ENCODE data around the gene LGALS4.
A peak's percentile ranks its signal among the peaks of the same experiment; 100 is the strongest.
"Not testable (repeated sequence)": the region's sequence is repeated elsewhere in the genome, so short reads cannot be mapped to it uniquely, and the experiment has no call there.

Gene LGALS4

GRCh38 chr19:38812841-38813320, at the start of gene LGALS4:
TSS of gene LGALS4 (minus strand) at chr19:38812945. CDS start at chr19:38812886, 59 bp downstream.
- DNase-seq = no peak

DNA sequence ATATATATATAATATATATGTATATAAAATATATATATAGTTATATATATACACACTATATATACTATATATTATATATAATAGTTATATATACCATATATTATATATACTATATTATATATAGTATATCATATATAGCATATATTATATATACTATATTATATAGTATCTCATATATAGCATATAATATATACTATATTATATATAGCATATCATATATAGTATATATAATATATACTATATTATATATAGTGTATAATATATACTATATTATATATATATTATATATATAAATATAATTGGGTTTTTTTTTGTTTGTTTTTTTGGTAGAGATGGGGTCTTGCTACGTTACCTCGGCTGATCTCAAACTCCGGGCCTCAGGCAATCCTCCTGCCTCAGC, 48.6 kb upstream of the LGALS4 start:
- no peak for DNase-seq

GRCh38 chr19:38859631-38860204, 47.0 kb upstream of the LGALS4 start:
- DNase-seq = not testable (repeated sequence)

DNA sequence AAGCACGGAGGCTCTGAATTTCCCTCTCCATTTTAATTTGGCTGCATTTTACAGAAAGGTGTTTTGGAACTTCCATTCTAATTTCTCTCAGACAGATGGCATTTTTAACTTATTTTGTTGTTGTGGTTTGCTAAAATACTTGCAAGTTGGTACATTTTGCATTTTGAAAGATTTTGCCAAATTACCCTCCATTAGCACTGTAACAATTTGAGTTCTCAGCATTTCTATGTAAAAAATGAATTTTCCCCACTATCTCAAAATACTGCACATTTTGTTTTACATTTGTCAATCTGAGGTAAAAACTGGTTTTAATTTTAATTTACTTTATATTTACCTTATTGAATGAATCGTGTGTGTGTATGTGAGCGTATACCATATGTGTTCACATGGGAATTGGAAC, 44.1 kb upstream of the LGALS4 start:
- no peak for DNase-seq

GRCh38 chr19:38855751-38856150, 43.0 kb upstream of the LGALS4 start:
- not testable (repeated sequence) for DNase-seq

- not testable (repeated sequence) for DNase-seq
These were observed 42.2 kb upstream of the LGALS4 start for GRCh38 chr19:38854961-38855360.

- DNase-seq = no peak
These were observed 40.5 kb upstream of the LGALS4 start for GRCh38 chr19:38853214-38853613.

- no peak for DNase-seq
These were observed 39.7 kb upstream of the LGALS4 start for GRCh38 chr19:38852231-38853044.

DNA sequence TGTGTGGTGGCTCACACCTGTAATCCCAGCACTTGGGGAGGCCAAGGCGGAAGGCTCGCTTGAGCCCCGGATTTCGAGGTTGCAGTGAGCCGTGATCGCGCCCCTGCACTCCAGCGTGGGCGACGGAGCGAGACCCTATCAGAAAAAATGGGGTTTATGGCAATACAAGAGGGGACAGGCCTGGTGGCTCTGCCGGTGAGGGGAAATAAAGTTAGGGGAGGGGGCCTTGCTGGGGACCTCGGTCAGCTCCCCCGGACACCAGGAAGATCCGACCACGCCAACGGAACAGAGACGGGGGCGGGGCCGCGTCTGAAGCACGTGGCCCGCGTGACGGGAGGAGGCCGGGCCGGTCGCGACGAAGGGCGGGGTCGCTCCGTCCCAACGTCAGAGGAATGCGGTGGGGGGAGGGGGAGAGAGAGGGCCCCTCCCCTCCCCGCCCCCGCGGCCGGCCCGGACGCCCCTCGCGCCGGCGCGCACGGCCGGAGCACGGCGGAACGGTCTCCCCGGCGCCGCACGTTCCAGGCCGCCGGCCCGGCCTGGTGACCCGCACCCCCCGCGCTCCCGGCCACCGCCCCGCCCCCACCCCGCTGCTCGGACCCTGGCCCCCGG, 39.0 kb upstream of the LGALS4 start:
- peak; percentile 68 for DNase-seq

DNA sequence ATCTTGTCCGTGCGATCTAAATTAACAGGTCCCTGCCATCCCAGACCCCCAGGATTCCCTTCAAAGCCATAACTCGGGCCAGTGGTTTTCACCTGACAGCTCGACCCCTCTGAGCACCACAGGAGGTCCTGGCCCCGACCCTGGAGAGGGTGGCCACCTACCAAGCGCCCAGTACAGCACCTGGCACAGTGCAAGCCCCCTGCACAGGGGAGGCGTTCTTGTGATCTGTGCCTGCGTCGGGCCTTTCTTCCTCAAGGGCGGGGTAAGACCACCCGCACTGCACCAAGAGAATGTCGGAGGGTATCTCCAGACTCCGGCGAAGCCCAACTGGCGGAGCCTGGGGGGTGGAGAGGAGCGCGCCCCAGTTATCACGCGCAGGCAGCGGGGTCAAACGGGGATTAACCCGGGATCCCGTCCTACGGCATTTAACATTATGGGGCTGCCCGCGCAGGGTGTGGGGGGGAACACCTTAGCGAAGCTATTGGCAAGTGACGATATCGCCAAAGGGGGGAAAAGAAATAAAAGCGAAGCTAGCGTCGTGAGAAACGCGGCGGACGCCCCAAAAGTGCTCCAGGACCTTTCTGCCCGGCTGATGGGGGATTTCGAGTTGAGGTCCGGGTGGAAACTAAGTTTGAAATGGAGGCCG, 38.4 kb upstream of the LGALS4 start:
- no peak for DNase-seq

DNA sequence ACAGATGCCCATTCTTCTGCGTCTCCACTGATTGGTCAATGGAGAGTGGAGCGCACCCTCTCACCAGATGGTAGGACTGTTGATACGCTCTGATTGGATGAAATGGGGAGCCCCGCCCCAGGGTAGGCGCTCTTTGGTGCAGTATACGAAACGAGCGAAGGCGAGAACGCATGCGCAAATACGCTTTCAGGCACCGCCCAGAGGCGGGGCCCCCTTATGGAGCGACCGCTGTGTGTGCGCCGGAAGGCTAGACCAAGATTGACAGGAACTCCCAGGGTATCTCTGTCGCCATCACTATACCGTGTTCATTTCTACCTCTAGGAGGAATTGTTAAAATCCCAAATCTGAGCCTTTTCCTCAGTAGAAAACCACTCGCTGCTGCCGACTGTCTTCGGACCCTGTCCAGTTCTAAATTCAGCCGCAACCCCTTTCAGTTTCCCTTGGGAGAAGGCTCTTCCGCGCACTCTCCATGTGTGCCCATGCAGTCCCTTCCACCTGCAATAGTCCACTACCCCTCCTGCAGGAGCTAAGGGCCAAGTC, 37.8 kb upstream of the LGALS4 start:
- DNase-seq = no peak

DNA sequence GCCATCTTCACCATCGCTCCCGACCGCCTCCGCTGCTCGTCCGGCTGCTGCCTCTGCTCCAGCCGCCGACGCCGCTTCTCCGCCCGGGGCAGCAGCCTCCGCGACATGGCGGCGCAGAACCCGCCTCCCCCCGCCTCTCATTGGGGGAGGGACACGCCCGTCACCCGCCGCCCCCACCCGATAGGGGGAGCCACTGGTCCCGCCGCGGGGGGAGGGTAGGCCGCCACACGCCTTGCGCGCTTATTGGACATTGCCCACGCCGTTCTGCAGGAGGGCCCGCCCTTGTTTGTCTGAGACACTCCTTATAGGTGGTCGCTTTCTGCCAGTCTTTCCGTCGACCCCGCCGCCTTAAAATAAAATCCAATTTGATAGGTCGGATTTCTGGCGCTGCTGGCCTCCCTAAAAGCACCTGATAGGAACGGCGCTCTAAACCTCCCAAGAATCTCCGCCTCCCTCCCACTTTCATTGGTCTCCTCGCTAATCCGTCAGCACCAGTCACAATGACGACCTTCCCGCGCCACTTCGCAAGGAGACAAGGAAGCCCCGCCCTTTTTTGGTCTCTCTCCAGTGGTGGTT, 37.2 kb upstream of the LGALS4 start, which contains the start of gene HNRNPL:
HNRNPL (minus strand) TSS at position 127 of the 576 bp plus-strand sequence; CDS start at position 107, 20 bp downstream.
- peak; percentile 100 for DNase-seq

- peak; percentile 95 for DNase-seq
These were observed 36.6 kb upstream of the LGALS4 start for GRCh38 chr19:38849147-38849859.

DNA sequence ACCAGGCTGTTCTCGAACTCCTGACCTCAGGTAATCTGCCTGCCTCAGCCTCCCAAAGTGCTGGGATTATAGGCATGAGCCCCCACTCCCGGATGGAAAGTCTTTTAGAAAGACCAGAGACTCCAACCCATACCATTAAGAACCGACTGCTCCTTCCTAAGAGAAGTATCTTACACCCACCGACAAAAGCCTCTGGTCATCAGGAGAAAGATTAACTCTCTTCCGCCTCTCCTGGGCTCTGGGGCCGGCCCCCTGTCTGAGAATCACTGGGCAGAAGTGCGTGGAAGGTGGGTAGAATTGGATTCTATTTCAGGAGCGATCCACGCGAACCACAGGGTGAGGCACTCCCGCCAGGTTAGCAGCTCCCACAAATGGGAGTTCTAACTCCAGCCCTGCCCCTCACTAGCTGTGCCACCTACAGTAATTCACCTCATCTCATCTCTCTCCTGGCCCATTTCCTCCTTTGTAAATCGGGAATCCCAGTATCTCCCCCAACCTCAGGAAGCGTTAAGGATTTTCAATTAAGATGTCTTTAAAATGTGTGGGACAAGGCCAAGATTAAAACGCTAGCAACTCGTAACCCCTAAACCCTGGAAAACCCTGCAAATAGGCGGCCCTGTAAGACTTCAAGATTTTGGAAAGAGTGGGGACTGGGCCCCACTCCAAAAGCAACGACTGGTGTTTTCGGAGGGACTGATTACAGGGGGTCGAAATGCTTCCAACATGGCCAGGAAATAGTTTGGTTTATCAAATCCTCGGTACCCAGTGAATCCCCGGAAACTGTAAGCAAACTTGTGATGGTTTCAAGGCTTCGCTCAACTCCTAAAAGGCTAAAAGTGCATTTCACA, 35.8 kb upstream of the LGALS4 start:
- DNase-seq = no peak

- DNase-seq = no peak
These were observed 33.4 kb upstream of the LGALS4 start for GRCh38 chr19:38846097-38846496.

DNA sequence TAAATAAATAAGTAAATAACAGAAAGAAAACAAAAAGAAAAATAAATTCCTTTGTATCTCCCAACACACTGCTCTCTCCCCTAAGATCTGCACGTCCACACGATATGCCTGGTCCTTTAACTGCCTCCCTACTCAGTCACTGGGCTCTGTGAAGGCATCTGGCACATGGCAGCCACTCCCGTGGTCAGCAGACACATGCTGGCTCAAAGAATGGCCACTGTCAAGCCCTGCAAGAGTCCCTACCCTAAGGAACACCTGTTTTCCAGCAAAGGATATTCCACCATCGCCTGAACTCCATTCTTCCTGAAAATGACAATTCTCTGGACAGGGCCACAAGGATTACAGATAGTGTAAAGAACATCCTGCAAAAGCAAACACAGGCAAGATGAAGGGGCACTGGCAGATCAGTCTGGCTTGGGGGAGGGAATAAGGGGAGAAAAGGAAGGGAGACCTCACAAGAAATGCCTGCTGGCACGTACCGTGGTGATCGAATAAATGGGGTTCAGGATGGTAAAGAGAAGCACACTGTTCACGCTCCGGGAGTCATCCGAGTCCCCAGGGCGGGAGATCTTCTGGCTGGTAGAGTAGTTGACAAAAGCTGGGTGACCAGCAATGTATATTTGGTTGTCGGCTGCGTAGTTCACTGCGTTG, 32.8 kb upstream of the LGALS4 start:
- DNase-seq = no peak

GRCh38 chr19:38844093-38844686, 31.4 kb upstream of the LGALS4 start:
- no peak for DNase-seq

- no peak for DNase-seq
These were observed 30.5 kb upstream of the LGALS4 start for GRCh38 chr19:38843175-38843758.

- no peak for DNase-seq
These were observed 29.9 kb upstream of the LGALS4 start for GRCh38 chr19:38842439-38843174.

Data from NCI-H1694 treated with DMSO at 0.1 percent for 48 hours (cell line).